NCI-H1436 (cell line): ENCODE measurements around the gene S100A14.
A peak's percentile ranks its signal among the peaks of the same experiment; 100 is the strongest.
"Not testable (repeated sequence)": the region's sequence is repeated elsewhere in the genome, so short reads cannot be mapped to it uniquely, and the experiment has no call there.

Experiments
- DNase-seq: peaks from one replicate; lab custom pipeline; 2025; lab: John Stamatoyannopoulos, UW

The S100A14 gene

DNA sequence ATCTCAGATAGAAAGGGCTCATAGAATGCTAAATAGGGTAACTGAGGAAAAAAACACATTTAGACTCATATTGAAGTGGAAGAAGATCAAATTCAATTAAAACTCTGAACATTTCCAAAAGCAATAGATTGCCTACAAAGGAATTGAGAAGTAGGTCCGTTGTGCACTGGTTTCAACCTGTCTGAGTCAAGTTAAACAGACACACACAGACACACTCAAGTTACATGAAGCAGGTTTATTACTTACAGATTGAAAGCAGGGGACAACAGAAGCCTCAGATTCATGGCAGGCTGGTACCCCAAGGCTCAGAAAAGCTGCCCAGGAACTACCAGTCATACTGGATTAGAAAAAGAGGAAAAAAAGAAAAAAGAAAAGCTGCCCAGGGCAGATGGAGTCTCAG is 29.8 kb downstream of the S100A14 start:
- DNase-seq, result no peak

DNA sequence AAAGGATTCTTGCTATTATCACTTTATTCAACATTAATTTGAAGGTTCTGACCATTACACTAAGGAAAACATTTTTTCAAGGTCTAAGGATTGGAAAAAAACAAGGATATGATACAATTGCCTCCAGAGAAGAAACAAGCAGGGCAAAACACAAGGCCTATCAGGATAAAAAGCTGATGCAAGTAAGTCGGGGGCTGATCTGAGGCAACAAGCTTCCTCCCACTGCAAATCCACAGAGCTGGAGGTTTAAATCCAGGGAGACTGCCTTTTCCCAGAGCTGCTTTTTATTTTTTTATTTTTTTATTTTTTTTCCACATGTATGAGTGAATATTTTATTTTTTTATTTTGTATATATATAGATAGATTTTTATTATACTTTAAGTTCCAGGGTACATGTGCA is 31.1 kb downstream of the S100A14 start:
- no peak for DNase-seq

DNA sequence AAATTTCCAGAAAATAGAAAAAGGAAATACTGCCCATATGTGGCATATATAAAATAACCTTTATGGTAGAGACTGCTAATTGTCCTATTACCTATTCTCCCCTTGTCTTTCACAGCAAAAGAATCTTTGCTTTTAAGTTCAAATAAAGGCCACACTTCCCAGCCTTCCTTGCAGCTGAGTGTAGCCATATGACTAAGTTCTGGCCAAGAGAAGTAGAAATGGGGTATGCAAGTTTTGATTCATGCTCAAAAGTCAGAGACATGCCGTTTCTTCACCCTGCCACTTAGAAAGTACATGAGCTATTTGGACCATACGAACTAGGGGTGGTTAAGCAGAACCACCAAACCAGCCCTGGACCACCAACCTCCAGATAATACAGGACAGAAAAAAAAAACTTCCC is 32.1 kb downstream of the S100A14 start:
- no peak for DNase-seq

DNA sequence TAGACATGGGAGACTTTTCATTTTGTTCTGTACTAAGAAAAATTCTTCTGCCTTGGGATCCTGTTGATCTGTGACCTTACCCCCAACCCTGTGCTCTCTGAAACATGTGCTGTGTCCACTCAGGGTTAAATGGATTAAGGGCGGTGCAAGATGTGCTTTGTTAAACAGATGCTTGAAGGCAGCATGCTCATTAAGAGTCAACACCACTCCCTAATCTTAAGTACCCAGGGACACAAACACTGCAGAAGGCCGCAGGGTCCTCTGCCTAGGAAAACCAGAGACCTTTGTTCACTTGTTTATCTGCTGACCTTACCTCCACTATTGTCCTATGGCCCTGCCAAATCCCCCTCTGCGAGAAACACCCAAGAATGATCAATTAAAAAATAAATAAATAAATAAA is 32.6 kb downstream of the S100A14 start:
- not testable (repeated sequence) for DNase-seq

DNA sequence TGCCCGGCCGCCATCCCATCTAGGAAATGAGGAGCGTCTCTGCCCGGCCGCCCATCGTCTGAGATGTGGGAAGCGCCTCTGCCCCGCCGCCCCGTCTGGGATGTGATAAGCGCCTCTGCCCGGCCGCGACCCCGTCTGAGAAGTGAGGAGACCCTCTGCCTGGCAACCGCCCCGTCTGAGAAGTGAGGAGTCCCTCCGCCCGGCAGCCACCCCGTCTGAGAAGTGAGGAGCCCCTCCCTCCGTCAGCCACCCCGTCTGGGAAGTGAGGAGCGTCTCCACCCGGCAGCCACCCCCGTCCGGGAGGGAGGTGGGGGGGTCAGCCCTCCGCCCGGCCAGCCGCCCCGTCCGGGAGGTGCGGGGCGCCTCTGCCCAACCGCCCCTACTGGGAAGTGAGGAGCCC is 33.3 kb downstream of the S100A14 start:
- DNase-seq, result not testable (repeated sequence)

DNA sequence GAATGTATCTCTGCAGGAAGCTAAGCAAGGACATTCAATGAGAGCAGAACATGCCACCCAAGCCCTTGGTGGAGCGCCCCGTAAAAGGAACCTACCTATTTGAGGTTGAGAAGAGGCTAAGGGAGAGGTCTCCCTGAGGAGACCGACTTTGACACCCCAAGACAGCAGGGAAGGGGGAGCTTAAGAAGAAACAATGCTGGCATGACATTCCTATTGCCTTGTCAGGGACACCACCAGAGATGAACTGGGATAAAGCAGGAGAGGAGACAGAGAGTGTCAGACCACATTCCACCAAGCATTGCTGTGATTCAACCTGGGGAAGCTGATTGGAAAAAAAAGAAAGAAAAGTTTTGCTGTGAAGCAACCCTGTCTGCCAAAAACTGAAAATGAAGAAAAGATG is 37.2 kb downstream of the S100A14 start:
- no peak for DNase-seq

GRCh38 chr1:153578490-153578889 is 37.6 kb downstream of the S100A14 start:
- no peak for DNase-seq

DNA sequence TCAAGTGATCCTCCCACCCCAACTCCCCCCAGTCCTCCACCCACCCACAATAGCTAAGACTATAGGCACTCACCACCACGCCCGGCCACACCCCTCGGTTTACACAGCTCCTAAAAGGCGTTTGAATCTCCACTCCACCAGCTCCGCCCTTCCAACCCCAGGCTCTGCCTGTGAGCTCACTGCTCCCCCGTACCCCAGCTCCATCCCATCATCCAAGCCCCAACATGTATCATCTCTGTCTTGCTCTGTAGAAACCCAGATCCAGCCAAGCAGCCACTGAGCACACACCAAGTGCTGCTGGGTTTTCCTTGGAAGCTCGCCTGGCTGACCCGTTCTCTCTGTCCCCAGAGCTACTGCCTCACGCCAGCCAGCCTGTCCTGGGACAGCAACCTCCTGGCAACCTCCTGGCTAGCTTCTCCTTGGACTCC is 38.5 kb downstream of the S100A14 start:
- no peak for DNase-seq

GRCh38 chr1:153577138-153577537 is 39.0 kb downstream of the S100A14 start:
- DNase-seq, result no peak

GRCh38 chr1:153575497-153575896 is 40.6 kb downstream of the S100A14 start:
- not testable (repeated sequence) for DNase-seq

DNA sequence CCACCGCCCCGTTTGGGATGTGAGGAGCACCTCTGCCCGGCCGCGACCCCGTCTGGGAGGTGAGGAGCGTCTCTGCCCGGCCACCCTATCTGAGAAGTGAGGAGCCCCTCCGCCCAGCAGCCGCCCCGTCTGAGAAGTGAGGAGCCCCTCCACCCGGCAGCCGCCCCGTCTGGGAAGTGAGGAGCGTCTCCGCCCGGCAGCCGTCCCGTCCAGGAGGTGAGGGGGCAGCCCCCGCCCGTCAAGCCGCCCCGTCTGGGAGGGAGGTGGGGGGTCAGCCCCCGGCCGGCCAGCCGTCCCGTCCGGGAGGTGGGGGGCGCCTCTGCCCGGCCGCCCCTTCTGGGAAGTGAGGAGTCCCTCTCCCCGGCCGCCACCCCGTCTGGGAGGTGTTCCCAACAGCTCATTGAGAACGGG is 41.0 kb downstream of the S100A14 start:
- not testable (repeated sequence) for DNase-seq

DNA sequence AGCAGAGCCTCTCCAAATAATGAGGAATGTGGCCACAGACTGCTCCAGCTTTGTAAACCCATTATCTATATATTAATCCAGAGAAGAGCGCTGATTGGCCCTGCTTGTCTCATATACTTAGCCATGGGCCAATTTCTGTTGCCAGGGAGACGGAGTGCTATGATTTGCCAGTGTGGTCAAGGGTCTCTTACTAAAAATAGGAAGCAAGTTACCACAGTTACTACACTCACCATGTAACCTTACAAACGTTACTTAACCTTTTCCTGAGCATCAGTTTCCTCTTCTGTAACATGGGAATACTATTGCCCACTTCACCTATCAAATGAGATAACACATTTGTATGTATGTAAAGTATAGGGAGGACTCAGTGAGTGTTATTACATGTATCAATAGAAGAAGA is 42.8 kb downstream of the S100A14 start:
- DNase-seq, result no peak

GRCh38 chr1:153572569-153573015 is 43.5 kb downstream of the S100A14 start:
- peak; percentile 72 for DNase-seq

DNA sequence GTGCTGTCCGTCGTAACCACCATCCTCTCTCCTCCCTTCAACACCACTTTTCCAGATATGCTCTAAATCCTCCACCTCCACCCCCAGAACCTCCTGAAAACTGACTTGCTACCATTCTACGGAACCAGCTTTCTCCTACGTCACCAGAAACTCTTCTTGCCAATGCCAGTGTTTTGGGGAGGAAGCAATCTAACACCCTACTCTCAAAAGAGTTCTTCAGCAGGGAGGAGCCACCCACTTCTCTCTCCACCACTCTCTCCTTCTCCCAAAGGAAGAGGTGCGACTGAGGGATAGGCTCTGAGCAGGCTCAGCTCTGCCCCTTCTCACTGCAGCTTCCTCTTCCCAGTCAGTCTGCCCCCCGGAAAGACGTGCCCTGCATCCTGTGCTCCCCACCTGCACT is 44.4 kb downstream of the S100A14 start:
- DNase-seq, result no peak

DNA sequence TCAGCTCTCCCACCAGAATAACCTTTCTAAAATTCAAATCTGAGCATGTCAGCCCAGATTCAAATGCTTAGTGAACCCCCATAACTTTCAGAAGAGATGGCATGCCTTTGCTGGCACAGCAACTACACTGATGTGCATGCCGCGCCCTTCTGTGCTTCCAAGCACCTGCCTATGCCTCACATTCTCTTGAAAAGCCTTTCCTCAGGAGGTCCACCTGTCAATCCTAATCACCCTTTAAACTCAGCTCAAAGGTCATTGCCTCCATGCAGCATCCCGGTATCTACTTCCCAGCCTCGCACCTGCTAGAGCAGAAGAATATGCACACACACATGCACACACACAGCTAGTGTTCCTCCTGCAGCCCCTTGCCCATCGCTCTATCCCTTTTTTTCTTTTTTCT is 45.3 kb downstream of the S100A14 start:
- DNase-seq, result no peak

DNA sequence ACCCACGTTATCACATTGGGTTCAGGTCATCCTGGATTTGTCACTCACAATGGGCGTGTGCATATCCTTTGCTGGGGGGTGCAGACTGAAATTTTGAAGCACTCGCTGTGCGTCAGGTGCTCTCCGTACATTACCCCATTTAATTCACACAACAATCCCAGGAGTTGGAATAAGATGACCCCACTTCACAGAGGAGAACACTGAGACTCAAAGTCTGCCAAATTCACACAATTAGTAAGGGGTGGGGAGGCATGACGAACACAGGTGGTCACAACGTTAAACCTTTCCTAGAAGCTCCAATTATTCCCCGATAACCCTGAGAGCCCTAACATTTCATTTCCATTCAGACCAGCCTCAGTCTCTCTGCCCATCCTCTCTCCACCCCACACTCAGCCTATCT is 46.7 kb downstream of the S100A14 start:
- DNase-seq, result no peak

GRCh38 chr1:153568367-153569099 is 47.6 kb downstream of the S100A14 start:
- peak; percentile 85 for DNase-seq

DNA sequence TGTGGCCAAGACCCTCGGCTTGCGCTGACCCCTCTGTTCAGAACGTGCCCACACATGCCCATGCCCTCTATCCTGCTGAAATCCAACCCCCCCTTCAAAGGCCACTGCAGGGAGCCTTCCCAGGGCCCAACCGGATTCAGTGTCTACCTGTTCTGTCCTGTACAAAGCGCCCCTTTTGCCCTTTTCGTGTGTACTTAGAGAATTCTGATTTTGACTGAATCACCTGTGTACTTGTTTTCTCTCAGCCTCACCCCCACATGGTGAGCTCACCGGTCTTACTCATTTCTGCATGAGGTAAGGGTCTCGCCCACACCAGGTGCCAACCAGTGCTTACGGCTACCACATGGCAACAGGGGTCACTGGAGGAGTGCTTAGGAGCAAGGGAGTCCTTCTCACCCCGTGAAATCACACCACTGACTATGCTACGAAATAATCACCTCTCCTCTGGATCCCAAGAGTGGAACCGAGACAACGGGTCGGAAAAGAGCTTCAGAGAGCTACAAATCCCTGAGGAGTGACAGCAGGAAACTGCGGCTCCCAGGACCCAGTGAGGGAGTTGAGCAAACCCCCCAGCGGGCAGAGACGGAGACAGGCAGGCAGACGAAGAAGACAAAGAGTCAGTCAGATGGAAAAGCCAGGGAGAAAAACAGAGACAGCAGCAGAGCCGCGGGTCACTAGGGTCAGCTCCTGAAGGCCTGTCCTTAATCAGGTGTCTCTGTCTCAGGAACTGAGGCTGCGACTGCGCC is 48.3 kb downstream of the S100A14 start:
- no peak for DNase-seq

- DNase-seq, result peak; percentile 52
Measured at GRCh38 chr1:153566414-153567371, 49.4 kb downstream of the S100A14 start.

DNA sequence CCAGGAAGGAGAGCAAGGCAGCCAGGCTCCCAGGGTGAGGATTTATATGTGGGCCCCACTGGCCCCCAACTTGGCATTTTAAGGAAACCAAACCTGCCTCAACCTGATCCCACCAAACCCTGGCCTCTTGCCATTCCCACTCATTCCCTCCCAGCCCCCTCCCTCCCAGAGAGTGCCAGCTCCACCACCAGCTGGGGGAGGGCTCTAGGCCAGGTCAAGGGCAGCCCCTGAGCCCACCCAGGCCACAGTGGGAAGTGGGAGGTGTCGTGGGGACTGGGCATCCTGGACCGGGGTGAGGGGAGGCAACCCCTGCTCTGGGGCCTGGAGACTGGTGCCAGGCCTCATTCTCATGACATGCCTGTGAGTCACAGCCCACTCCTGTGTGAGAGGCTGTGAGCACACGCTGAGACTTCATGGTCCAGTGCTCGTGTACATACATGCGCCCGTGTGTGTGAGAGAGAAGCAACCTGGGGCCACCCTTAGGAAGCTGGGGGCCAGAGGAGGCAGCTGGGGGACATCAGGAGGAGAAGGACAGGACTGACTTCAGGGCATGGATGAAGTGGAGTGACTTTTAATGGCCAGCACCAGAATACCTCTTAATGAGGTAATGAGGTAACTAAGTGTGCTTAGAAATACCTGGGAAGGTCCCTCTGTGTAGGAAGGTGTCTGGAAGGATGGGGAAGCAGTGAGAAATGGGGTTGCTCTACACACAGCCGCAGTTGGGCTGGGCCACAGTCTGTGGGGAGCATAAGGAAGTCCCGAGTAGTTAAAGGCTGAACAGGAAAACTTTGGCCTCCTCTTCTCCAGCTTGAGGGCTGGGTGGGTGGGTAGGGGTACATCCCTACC is 50.4 kb downstream of the S100A14 start, which contains the start of gene S100A2:
TSS of gene S100A2 (minus strand) at position 316 of the 846 bp plus-strand sequence. CDS start 1,967 bp downstream, outside the sequence.
- DNase-seq, result no peak
